Right ventricle myocardium superior (tissue), 1 donor: ENCODE data around the gene NYNRIN. TPM values are rescaled to one million over a fixed set of nuclear protein-coding genes. Genes with fewer than 3 reads are reported as not detected.
A peak's percentile ranks its signal among the peaks of the same experiment; 100 is the strongest.
"Not testable (repeated sequence)": the region's sequence is repeated elsewhere in the genome, so short reads cannot be mapped to it uniquely, and the experiment has no call there.

Experiments
- ATAC-seq: fragments of 200-7000 bp; cut with Tn5 transposase; one replicate; pipeline ENCODE4 v1.9.1; 2020; ENCODE audit warnings: mild to moderate bottlenecking; ENCODE audit not compliant: poor library complexity
- DNase-seq: peaks from one replicate; pipeline ENCODE4 v3.0.0-alpha.2; 2020
- intact Hi-C: fragments of 100-400 bp; cut with DNase I; formaldehyde crosslinking; loops from one replicate; pipeline ENCODE4 v1.11.2; 2022
- long read RNA-seq: library from polyadenylated mRNA; unstranded; transcript quantifications from one replicate; pipeline ENCODE4 v2.0.0, GENCODE V29; 2021
- total RNA-seq: library from RNA; stranded (reverse); fragmentation: NEBNext Ultra II Directional; extraction: Animal tissue kit (Norgen Biotek cat#: 25700); gene quantifications from one replicate; pipeline ENCODE4 v1.2.1, GENCODE V29; 2021
- donor health status: DM: no; HTN: yes; CAD: no; lungs with severe emphysema.

The NYNRIN gene
- 8.8 TPM for total RNA-seq
- long read RNA-seq, partial matches to known transcripts, result 1 of 8 reads
- long read RNA-seq, other reads (novel, unspliced or antisense), result 7 of 8 reads

- intact Hi-C loops, result no loop called here
- DNase-seq (peak; percentile 82), ATAC-seq (peak; percentile 81)
Observed at GRCh38 chr14:24398653-24399446, at the start of gene NYNRIN. NYNRIN (plus strand) TSS chr14:24399003; CDS start chr14:24399247, 244 bp downstream.

GRCh38 chr14:24349742-24350141 lies 49.1 kb upstream of the NYNRIN start:
- DNase-seq (no peak), ATAC-seq (no peak)
- intact Hi-C loops, result no loop called here

- peak; percentile 41 for ATAC-seq
- no peak for DNase-seq
- intact Hi-C loops, result no loop called here
Observed at GRCh38 chr14:24351517-24351916, 47.3 kb upstream of the NYNRIN start.

- no peak for ATAC-seq
- intact Hi-C loops, result no loop called here
- no peak for DNase-seq
Observed at GRCh38 chr14:24353559-24354481, 45.0 kb upstream of the NYNRIN start.

GRCh38 chr14:24354482-24354825 lies 44.3 kb upstream of the NYNRIN start:
- DNase-seq, intact Hi-C loops, ATAC-seq: not testable (repeated sequence)

- DNase-seq (no peak), ATAC-seq (no peak)
- intact Hi-C loops, result no loop called here
Observed at GRCh38 chr14:24355009-24355408, 43.8 kb upstream of the NYNRIN start.

GRCh38 chr14:24356208-24356607 lies 42.6 kb upstream of the NYNRIN start:
- DNase-seq (no peak), ATAC-seq (no peak)
- intact Hi-C loops, result no loop called here

- intact Hi-C loops, result no loop called here
- DNase-seq (no peak), ATAC-seq (no peak)
Observed at GRCh38 chr14:24360281-24360680, 38.5 kb upstream of the NYNRIN start.

- DNase-seq (no peak), ATAC-seq (no peak)
- intact Hi-C loops, result no loop called here
Observed at GRCh38 chr14:24361326-24361725, 37.5 kb upstream of the NYNRIN start.

GRCh38 chr14:24362241-24362960 lies 36.4 kb upstream of the NYNRIN start:
- DNase-seq, result no peak
- intact Hi-C loops, result no loop called here
- ATAC-seq, result no peak

GRCh38 chr14:24363401-24363800 lies 35.4 kb upstream of the NYNRIN start:
- intact Hi-C loops, result no loop called here
- ATAC-seq, result no peak
- DNase-seq, result no peak

- intact Hi-C loops, result loop anchor here (5.0 kb wide), 1 partner anchor 67 kb away; no protein-coding TSS in a partner anchor
- DNase-seq (no peak), ATAC-seq (no peak)
Observed at GRCh38 chr14:24364841-24365240, 34.0 kb upstream of the NYNRIN start.

GRCh38 chr14:24365600-24366412 lies 33.0 kb upstream of the NYNRIN start:
- DNase-seq (peak; percentile 90), ATAC-seq (peak; percentile 56)
- intact Hi-C loops, result loop anchor here (5.0 kb wide), 1 partner anchor 66 kb away; no protein-coding TSS in a partner anchor

GRCh38 chr14:24366413-24366720 lies 32.4 kb upstream of the NYNRIN start:
- ATAC-seq (no peak), DNase-seq (no peak)
- intact Hi-C loops, result loop anchor here (5.0 kb wide), 1 partner anchor 66 kb away; no protein-coding TSS in a partner anchor

GRCh38 chr14:24366721-24367513 lies 31.9 kb upstream of the NYNRIN start:
- ATAC-seq (peak; percentile 85), DNase-seq (peak; percentile 91)
- intact Hi-C loops, result loop anchor here (5.0 kb wide), 1 partner anchor 65 kb away; no protein-coding TSS in a partner anchor

GRCh38 chr14:24367514-24368211 lies 31.1 kb upstream of the NYNRIN start, which contains the start of gene NFATC4:
NFATC4 (plus strand) TSS chr14:24368184; CDS start chr14:24368341, 157 bp downstream.
- peak; percentile 86 for DNase-seq
- intact Hi-C loops, result loop anchor here (5.0 kb wide), 1 partner anchor 65 kb away; no protein-coding TSS in a partner anchor
- peak; percentile 52 for ATAC-seq

- intact Hi-C loops, result loop anchor here (5.0 kb wide), 1 partner anchor 64 kb away; no protein-coding TSS in a partner anchor
Observed at GRCh38 chr14:24368212-24368561, 30.6 kb upstream of the NYNRIN start.

More at GRCh38 chr14:24368212-24368561, 30.6 kb upstream of the NYNRIN start:
- ATAC-seq (no peak), DNase-seq (no peak)
